GM12878 (cell line): ENCODE results near the gene SNX22. TPM values are rescaled to one million over a fixed set of nuclear protein-coding genes. Genes with fewer than 3 reads are reported as not detected.

ENCODE experiments used
- ATAC-seq: fragments of 200-7000 bp; cut with Tn5 transposase; 3 replicates; pipeline ENCODE4 v1.9.1; 2020; ENCODE audit warnings: mild to moderate bottlenecking, moderate library complexity
- BruUV-seq: library from RNA; stranded (reverse); fragments of 400-500 nt; replicated peaks from 2 replicates; lab custom pipeline; 2021; lab: Mats Ljungman, UMichigan
- CTCF ChIA-PET: fragments of 300-600 bp; sonication (Branson Sonifier 250); formaldehyde crosslinking; extraction: SDS; loops from one replicate; lab custom pipeline; 2021; ENCODE audit warnings: inconsistent platforms; lab: Yijun Ruan, JAX
- POLR2A ChIA-PET: fragments of 350-600 bp; formaldehyde crosslinking; extraction: SDS; loops from one replicate; lab custom pipeline; 2021; ENCODE audit warnings: inconsistent platforms; lab: Charles Lee
- RAD21 ChIA-PET: fragments of 300-600 bp; sonication (Branson Sonifier 250); formaldehyde crosslinking; loops from one replicate; lab custom pipeline; 2023; ENCODE audit warnings: antibody characterized with exemption; ENCODE audit not compliant: unreplicated experiment; lab: Charles Lee
- SMC1A ChIA-PET: fragments of 300-600 bp; sonication (Branson Sonifier 250); formaldehyde crosslinking; loops from one replicate; lab custom pipeline; 2023; ENCODE audit not compliant: unreplicated experiment, uncharacterized antibody; lab: Charles Lee
- DNase-seq: peaks from one replicate; pipeline ENCODE4 v3.0.0-alpha.2; 2011; ENCODE audit warnings: low read depth, low spot score
- FAIRE-seq: peaks from 3 replicates; lab custom pipeline; 2011; peaks lifted over from hg19 to GRCh38; lab: Jason Lieb, UNC
- H2AFZ ChIP-seq: 2 replicates; pipeline ENCODE4 v1.6.0; 2011; ENCODE audit warnings: low read depth, low read length, control low read depth; ENCODE audit not compliant: control insufficient read depth
- H3K27ac ChIP-seq: 2 replicates; pipeline ENCODE4 v1.5.1; 2011; ENCODE audit warnings: control low read depth; ENCODE audit not compliant: control insufficient read depth, insufficient read depth
- H3K27me3 ChIP-seq, 2 experiments: replicated peaks in 1 of 2; 2 replicates each; pipeline versions ENCODE4 v1.6.0 to v1.6.1; 2011; ENCODE audit warnings: low read length in 1 of 2; ENCODE audit not compliant: control insufficient read depth in 2 of 2, insufficient read depth in 2 of 2
- H3K36me3 ChIP-seq, 2 experiments: 2 replicates each; pipeline ENCODE4 v1.5.1; 2011; ENCODE audit warnings: low read length in 1 of 2; ENCODE audit not compliant: control insufficient read depth in 2 of 2, insufficient read depth in 2 of 2
- H3K4me1 ChIP-seq: 2 replicates; pipeline ENCODE4 v1.6.1; 2011; ENCODE audit warnings: mild to moderate bottlenecking, low read length, moderate library complexity, mixed read lengths; ENCODE audit not compliant: control insufficient read depth, insufficient read depth
- H3K4me2 ChIP-seq: 2 replicates; pipeline ENCODE4 v1.6.0; 2011; ENCODE audit warnings: control low read depth; ENCODE audit not compliant: control insufficient read depth, insufficient read depth
- H3K4me3 ChIP-seq: fragments of 200-600 bp; sonication (generic); 2 replicates; pipeline ENCODE4 v1.5.1; 2016
- H3K79me2 ChIP-seq: 2 replicates; pipeline ENCODE4 v1.6.0; 2011; ENCODE audit warnings: low read length; ENCODE audit not compliant: control insufficient read depth, insufficient read depth
- H3K9ac ChIP-seq: 2 replicates; pipeline ENCODE4 v1.8.0; 2011; ENCODE audit warnings: low read length, control low read depth, mixed read lengths; ENCODE audit not compliant: control insufficient read depth, insufficient read depth
- H3K9me3 ChIP-seq: replicated peaks from 3 replicates; pipeline ENCODE4 v1.5.1; 2011; ENCODE audit warnings: mild to moderate bottlenecking, low read length; ENCODE audit not compliant: control insufficient read depth, insufficient read depth
- H4K20me1 ChIP-seq: 2 replicates; pipeline ENCODE4 v1.6.0; 2011; ENCODE audit not compliant: control insufficient read depth, insufficient read depth
- CBFB ChIP-seq: IDR thresholded peaks from 2 replicates; pipeline ENCODE4 v1.6.1; 2016; ENCODE audit warnings: antibody characterized with exemption, low read depth
- CHD2 ChIP-seq: IDR thresholded peaks from 2 replicates; pipeline ENCODE4 v1.6.1; 2011; ENCODE audit warnings: low read depth, low read length, improper control_type of control experiment, borderline replicate concordance
- ESRRA ChIP-seq: IDR thresholded peaks from 2 replicates; pipeline ENCODE4 v1.6.1; 2012; ENCODE audit warnings: mild to moderate bottlenecking, low read length, improper control_type of control experiment
- FOXK2 ChIP-seq: fragments of 450-650 bp; IDR thresholded peaks from 2 replicates; pipeline ENCODE4 v1.6.1; 2017; ENCODE audit warnings: mild to moderate bottlenecking, moderate library complexity
- HDAC6 ChIP-seq: fragments of 200-600 bp; sonication (generic); IDR thresholded peaks from one replicate; pipeline ENCODE4 v1.8.0; 2017; ENCODE audit warnings: antibody characterized with exemption; ENCODE audit not compliant: unreplicated experiment
- JUNB ChIP-seq: IDR thresholded peaks from 2 replicates; pipeline ENCODE4 v1.6.1; 2016; ENCODE audit warnings: antibody characterized with exemption, mild to moderate bottlenecking
- KLF5 ChIP-seq: fragments of 450-650 bp; IDR thresholded peaks from 2 replicates; pipeline ENCODE4 v1.6.1; 2014; ENCODE audit warnings: mild to moderate bottlenecking; ENCODE audit not compliant: partially characterized antibody
- MXI1 ChIP-seq: fragments of 150-350 bp; IDR thresholded peaks from 2 replicates; pipeline ENCODE4 v1.6.1; 2011; ENCODE audit warnings: low read depth, mild to moderate bottlenecking, inconsistent platforms, low read length, improper control_type of control experiment
- PML ChIP-seq: IDR thresholded peaks from 2 replicates; pipeline ENCODE4 v1.6.1; 2012; ENCODE audit warnings: low read length, inconsistent platforms
- POLR2A ChIP-seq: IDR thresholded peaks from 2 replicates; pipeline ENCODE4 v1.6.1; 2011; ENCODE audit warnings: low read depth, mild to moderate bottlenecking, low read length
- POLR2AphosphoS5 ChIP-seq: IDR thresholded peaks from 2 replicates; pipeline ENCODE4 v1.6.1; 2011; ENCODE audit warnings: mild to moderate bottlenecking, low read length, inconsistent platforms
- TCF12 ChIP-seq: IDR thresholded peaks from 2 replicates; pipeline ENCODE4 v1.6.1; 2011; ENCODE audit warnings: low read depth, mild to moderate bottlenecking, low read length
- TCF7 ChIP-seq: IDR thresholded peaks from 2 replicates; pipeline ENCODE4 v1.6.1; 2014; ENCODE audit warnings: antibody characterized with exemption, borderline replicate concordance
- ZNF24 ChIP-seq: fragments of 450-650 bp; IDR thresholded peaks from 2 replicates; pipeline ENCODE4 v1.6.1; 2017; ENCODE audit warnings: antibody characterized with exemption, mild to moderate bottlenecking
- ZNF384 ChIP-seq: IDR thresholded peaks from 2 replicates; pipeline ENCODE4 v1.6.1; 2012; ENCODE audit warnings: low read depth, mild to moderate bottlenecking, low read length, improper control_type of control experiment, borderline replicate concordance
- WGBS: methylation state at CpG from one replicate; pipeline ENCODE4 v1.1.6; 2016; ENCODE audit warnings: low lambda C conversion rate; ENCODE audit not compliant: insufficient replicate concordance, insufficient coverage; ENCODE audit errors: missing lambda C conversion rate; 5-methylcytosine and 5-hydroxymethylcytosine counted together
- in situ Hi-C: fragments of 300-500 bp; cut with MboI; formaldehyde crosslinking; loops from 9 replicates; pipeline ENCODE4 v1.14.3; 2018; ENCODE audit warnings: mixed read lengths
- intact Hi-C: fragments of 100-400 bp; cut with micrococcal nuclease; formaldehyde crosslinking; loops from one replicate; pipeline ENCODE4 v1.14.2; 2022; ENCODE audit not compliant: unreplicated experiment
- polyA plus RNA-seq, 11 experiments: library from polyadenylated mRNA; depleted of rRNA in 4 of 11; unstranded in 6 of 11; stranded (reverse) in 5 of 11; fragments of >200 nt; fragmentation: Nextera tagmentation in 4 of 11; fragmentation: Illumina TruSeq in 1 of 11; extraction: Ambion mirVana in 4 of 11; extraction: Trizol in 1 of 11; gene quantifications; 1 replicate in 1 of 11; 2 replicates in 10 of 11; pipeline versions ENCODE4 v1.2.1 to v1.2.3, GENCODE V29; 2011 to 2016; ENCODE audit warnings: inconsistent platforms in 2 of 11, missing spikeins in 2 of 11, low read depth in 1 of 11
- total RNA-seq, 4 experiments: library from RNA; depleted of rRNA in 3 of 4; stranded (reverse); fragments of >200 nt in 3 of 4; fragmentation: Illumina TruSeq in 1 of 4; extraction: Trizol in 1 of 4; gene quantifications; 2 replicates each; pipeline versions ENCODE4 v1.2.1 to v1.2.3, GENCODE V29; 2013 to 2021
- TF ChIP-seq, protein P1 (sequence below): fragments of 150-350 bp; IDR thresholded peaks from 2 replicates; pipeline ENCODE4 v1.6.1; 2016; ENCODE audit warnings: low read depth, low read length

The SNX22 gene
- total and polyA plus RNA-seq, 10 of the 15 experiments (the other 5 are each of a cell fraction or from before 2014, with no cell fraction given): 4.4 to 29.0 (median 8.7) TPM

DNA sequence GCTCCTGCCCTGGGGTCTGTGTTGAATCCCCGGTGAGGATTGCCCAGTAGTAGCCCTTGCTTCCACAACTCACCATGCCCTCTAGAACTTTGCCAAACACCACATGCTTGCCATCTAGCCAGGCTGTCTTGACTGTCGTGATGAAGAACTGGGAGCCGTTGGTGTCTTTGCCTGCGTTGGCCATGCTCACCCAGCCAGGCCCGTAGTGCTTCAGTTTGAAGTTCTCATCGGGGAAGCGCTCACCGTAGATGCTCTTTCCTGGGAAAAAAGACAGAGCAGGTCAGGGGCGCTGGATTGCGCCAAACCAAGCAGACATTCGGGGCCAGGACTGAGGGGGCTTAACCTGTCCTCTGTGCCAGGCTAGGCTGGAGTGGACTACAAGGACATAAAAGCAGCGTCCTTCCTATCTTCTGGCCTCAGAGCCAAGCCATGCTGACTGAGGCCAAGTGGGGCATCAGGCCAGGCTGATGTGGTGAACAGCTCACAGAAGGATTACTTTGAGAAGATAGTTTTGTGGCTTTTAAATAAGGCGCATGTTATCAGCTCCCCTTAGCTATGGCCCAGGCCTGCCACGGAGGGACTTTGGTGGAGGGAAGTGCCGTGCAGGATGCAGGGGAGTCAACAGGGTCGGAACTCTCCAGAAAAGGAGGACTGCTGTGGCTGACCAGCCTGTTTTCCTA, 5.3 kb downstream of the SNX22 start:
- FAIRE-seq: no peak
- H3K4me2 ChIP-seq: no peak overlapping the region
- POLR2A ChIA-PET: interaction anchor here (1.2 to 2.8 kb wide), 3 partner anchors 12 to 66 kb away, joined by 3 to 8 read pairs (median 8); no protein-coding TSS in a partner anchor
- in situ Hi-C loops: no loop called here
- TF ChIP-seq POLR2A: peak; percentile 30; the same call in 1 of the 2 replicates
- TF ChIP-seq FOXK2: no peak
- no peak for TF ChIP-seq MXI1
- TF ChIP-seq HDAC6: no peak
- no peak for TF ChIP-seq TCF7
- peak; percentile 31; the same call in 1 of the 2 replicates for TF ChIP-seq POLR2AphosphoS5
- no peak for TF ChIP-seq PML
- TF ChIP-seq KLF5: no peak
- TF ChIP-seq TCF12: no peak
- no peak for TF ChIP-seq CBFB
- TF ChIP-seq, protein P1, sequence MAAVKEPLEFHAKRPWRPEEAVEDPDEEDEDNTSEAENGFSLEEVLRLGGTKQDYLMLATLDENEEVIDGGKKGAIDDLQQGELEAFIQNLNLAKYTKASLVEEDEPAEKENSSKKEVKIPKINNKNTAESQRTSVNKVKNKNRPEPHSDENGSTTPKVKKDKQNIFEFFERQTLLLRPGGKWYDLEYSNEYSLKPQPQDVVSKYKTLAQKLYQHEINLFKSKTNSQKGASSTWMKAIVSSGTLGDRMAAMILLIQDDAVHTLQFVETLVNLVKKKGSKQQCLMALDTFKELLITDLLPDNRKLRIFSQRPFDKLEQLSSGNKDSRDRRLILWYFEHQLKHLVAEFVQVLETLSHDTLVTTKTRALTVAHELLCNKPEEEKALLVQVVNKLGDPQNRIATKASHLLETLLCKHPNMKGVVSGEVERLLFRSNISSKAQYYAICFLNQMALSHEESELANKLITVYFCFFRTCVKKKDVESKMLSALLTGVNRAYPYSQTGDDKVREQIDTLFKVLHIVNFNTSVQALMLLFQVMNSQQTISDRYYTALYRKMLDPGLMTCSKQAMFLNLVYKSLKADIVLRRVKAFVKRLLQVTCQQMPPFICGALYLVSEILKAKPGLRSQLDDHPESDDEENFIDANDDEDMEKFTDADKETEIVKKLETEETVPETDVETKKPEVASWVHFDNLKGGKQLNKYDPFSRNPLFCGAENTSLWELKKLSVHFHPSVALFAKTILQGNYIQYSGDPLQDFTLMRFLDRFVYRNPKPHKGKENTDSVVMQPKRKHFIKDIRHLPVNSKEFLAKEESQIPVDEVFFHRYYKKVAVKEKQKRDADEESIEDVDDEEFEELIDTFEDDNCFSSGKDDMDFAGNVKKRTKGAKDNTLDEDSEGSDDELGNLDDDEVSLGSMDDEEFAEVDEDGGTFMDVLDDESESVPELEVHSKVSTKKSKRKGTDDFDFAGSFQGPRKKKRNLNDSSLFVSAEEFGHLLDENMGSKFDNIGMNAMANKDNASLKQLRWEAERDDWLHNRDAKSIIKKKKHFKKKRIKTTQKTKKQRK: no peak
- TF ChIP-seq CHD2: no peak
- TF ChIP-seq ESRRA: no peak
- no peak for TF ChIP-seq JUNB
- TF ChIP-seq ZNF384: no peak
- no peak for TF ChIP-seq ZNF24
- TF ChIP-seq, all 136 proteins: peak for 2
- Histone ChIP-seq H4K20me1 (peaks cover 18% of the 10 kb centered on the region), H3K27me3 (no peaks in the 10 kb centered on the region), H2AFZ (no peak overlapping the region), H3K4me1 (peaks cover 32% of the 10 kb centered on the region), H3K27ac (no peak overlapping the region), H3K9me3 (no peaks in the 10 kb centered on the region), H3K9ac (no peak overlapping the region), H3K79me2 (peaks cover 52% of the 10 kb centered on the region), H3K4me3 (no peak overlapping the region), H3K36me3 (peaks cover 34 to 37% of the 10 kb centered on the region in 2 experiments; a peak in 3 of 4 replicates)
- 67% methylated on average over 16 of the region's 16 CpGs for WGBS
- RAD21 ChIA-PET: interaction anchor here (1.7 kb wide), 1 partner anchor 12 kb away, joined by 4 read pairs; no protein-coding TSS in a partner anchor
- no TSS peak for BruUV-seq
- ATAC-seq: no peak
- DNase-seq: no peak
- SMC1A ChIA-PET: interaction anchor here (0.5 kb wide), 1 partner anchor 403 kb away, joined by 3 read pairs; no protein-coding TSS in a partner anchor
- intact Hi-C loops: loop anchor here (10.0 kb wide), 1 partner anchor 682 kb away; no protein-coding TSS in a partner anchor
- CTCF ChIA-PET: interaction anchor here (0.9 to 5.6 kb wide), 4 partner anchors 13 to 77 kb away, joined by 3 to 98 read pairs (median 3); no protein-coding TSS in a partner anchor
